ENCODE measurements around the gene ETV1. TPM values are rescaled to one million over a fixed set of nuclear protein-coding genes. Genes with fewer than 3 reads are reported as not detected.

Gene ETV1
- total and polyA plus RNA-seq, 9 of the 15 experiments (the other 6 are each of a cell fraction or from before 2014, with no cell fraction given), result 7.2 to 27.4 (median 14.0) TPM

- Histone ChIP-seq H3K27ac (ENCODE audit: extremely low read depth, low read depth, low read length) (no peak overlapping the region), H4K20me1 (replicated peaks; ENCODE audit: control insufficient read depth, insufficient read depth, low read length) (no peaks in the 10 kb centered on the region), H3K4me2 (ENCODE audit: insufficient read depth, low read length) (no peak overlapping the region), H3K4me1 (replicated peaks in 1 of 2; ENCODE audit: control insufficient read depth in 2 of 2, insufficient read depth in 2 of 2, low read length in 2 of 2) (no peaks in the 10 kb centered on the region; a peak in 2 of 5 replicates), H3K79me2 (ENCODE audit: control insufficient read depth, insufficient read depth, low read length) (no peaks in the 10 kb centered on the region), H3K9ac (ENCODE audit: insufficient read depth in 1 of 2, low read depth in 2 of 2, low read length in 2 of 2) (no peak overlapping the region), H3K36me3 (ENCODE audit: control insufficient read depth, insufficient read depth, low read length) (no peaks in the 10 kb centered on the region), H3K27me3 (ENCODE audit: control insufficient read depth in 2 of 2, insufficient read depth in 2 of 2, low read length in 2 of 2) (no peaks in the 10 kb centered on the region), H2AFZ (ENCODE audit: low read depth, low read length) (no peak overlapping the region), H3K9me3 (replicated peaks; ENCODE audit: control insufficient read depth, insufficient read depth, low read depth, low read length) (no peaks in the 10 kb centered on the region), H3K4me3 (no peak overlapping the region), H3K9me1 (ENCODE audit: control insufficient read depth, insufficient read depth, low read length) (no peaks in the 10 kb centered on the region)
- in situ Hi-C loops (cut with MboI), result no loop called here
- DNase-seq (ENCODE audit: extremely low read depth in 1 of 4, low spot score in 3 of 4) (no peak), ATAC-seq (peak; percentile 40; the same call in 2 of the 3 replicates), FAIRE-seq (no peak)
- intact Hi-C loops (cut with micrococcal nuclease), result no loop called here
- peak; percentile 66 for TF ChIP-seq MEIS2 (IDR thresholded peaks at IDR 0.05; ENCODE audit: partially characterized antibody)
- no peak for TF ChIP-seq PREB (CRISPR knock-in tag; IDR thresholded peaks at IDR 0.05)
- TF ChIP-seq PBX2 (CRISPR knock-in tag; IDR thresholded peaks at IDR 0.05; ENCODE audit: low read depth), result no peak
- TF ChIP-seq PBX2 (tag; conservative IDR thresholded peaks at IDR 0.05; ENCODE audit: low read depth), result peak; percentile 68; the same call in 1 of the 2 replicates
- peak in 1 of 2 experiments; percentile 44; a peak in 2 of 4 replicates for TF ChIP-seq FOXA3 (CRISPR knock-in tag; conservative IDR thresholded peaks at IDR 0.05 in 1 of 2, IDR thresholded peaks at IDR 0.05 in 1 of 2)
- 30% methylated on average over 2 of the region's 2 CpGs for WGBS (ENCODE audit: insufficient coverage, low coverage, missing lambda C conversion rate)
- ChIA-PET CTCF (ENCODE audit: low intra/inter-chr PET ratio) (no interaction called here), POLR2A (no interaction called here)
- BruUV-seq (replicated peaks), result no TSS peak
Observed at GRCh38 chr7:13949445-13949844, 40.0 kb downstream of the ETV1 start.
